GM12872 (cell line): ENCODE data around the gene CDK14.

Experiments used
- CTCF ChIP-seq: IDR thresholded peaks from 3 replicates; pipeline ENCODE4 v1.5.1; 2011; ENCODE audit warnings: low read depth, mild to moderate bottlenecking, low read length, moderate library complexity; ENCODE audit not compliant: insufficient read depth

The CDK14 gene

DNA sequence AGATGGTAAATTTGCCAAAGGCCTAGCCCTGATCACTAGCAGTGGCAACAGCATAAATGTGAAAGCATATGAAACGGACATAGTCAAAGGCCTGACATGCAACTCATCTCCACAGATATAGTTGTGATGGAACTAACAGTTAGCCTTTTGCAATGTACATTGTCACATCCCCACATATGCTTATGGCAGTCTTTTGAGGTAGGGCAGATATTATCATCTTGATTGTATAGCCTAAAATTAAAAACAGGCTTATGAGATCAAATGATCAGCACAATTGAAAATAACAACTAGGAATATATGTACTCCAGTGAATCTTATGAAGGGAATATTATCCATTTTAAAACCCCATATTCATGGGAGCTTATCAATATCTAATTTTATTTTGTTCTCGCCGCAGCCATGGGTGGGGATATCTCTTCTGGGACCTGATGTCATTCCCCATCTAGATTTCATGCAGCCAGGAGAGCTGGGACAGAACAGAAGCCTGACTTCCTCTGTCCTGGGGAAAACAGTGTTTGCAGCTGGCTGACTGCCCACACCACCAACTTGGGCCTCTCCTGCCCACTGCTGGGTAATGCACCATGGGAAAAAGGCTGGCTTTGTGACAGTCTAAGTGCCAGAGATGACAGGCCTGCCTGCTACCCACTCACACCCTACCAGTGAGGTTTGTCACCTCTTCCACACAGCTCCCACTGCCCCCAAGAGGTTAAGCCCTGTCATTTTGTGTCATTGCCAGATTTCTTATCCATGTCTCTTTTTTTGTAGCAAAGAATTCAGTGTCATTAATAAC is 487.9 kb downstream of the CDK14 start:
- no peak for TF ChIP-seq CTCF

- no peak for TF ChIP-seq CTCF
Observed at GRCh38 chr7:91085175-91085574, 489.1 kb downstream of the CDK14 start.

- TF ChIP-seq CTCF = no peak
Observed at GRCh38 chr7:91086200-91086599, 490.1 kb downstream of the CDK14 start.

GRCh38 chr7:91088156-91088555 is 492.0 kb downstream of the CDK14 start:
- no peak for TF ChIP-seq CTCF

- TF ChIP-seq CTCF = no peak
Observed at GRCh38 chr7:91088691-91089090, 492.6 kb downstream of the CDK14 start.

DNA sequence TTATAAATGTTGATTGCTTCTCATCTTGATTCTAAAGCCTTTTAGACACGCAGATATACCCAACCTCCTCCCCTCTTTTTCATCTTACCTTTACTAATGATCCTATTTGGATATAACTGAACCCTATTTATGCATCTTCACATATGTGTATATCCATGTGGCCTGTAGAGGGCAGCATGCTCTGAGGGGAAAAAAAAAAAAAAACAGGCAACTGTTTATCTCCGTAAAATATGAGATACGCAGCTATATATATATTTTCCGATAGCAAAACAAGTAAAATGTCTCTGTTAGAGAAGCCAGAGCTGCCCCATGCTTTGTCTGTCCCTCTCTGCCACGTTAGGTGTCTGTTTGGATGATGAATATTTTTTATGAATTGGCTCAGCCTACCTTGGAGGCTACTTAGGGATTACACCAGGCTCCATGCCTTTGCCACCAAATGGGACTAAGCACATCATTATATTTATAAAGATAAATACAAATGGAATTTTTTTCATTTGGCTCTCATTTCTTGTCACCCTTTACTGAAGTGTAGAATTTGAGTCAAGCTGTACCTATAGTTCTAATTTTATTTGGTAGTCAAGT is 493.4 kb downstream of the CDK14 start:
- peak; percentile 60 for TF ChIP-seq CTCF

DNA sequence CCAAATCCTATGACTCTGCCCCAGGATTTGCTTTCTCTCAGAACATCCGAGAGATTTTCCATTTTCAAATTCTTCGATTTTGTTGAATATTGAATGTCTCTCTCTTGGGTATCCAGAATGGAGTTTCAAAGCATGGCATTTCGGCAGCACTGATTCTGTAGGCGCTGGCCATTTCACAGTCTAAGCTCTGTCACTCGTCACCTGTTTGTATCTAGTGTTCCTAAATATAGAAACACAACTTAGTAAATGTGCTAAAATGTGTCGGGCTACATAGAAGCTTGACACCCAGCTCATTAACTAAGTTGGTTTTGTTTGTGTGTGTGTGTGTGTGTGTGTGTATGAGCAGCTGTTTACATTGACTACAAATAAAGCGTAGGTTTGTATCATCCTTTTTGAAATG is 494.6 kb downstream of the CDK14 start:
- TF ChIP-seq CTCF = no peak
